Peyer's patch (tissue), 4 donors: ENCODE data around the gene MRPL33. TPM values are rescaled to one million over a fixed set of nuclear protein-coding genes. Genes with fewer than 3 reads are reported as not detected.
A peak's percentile ranks its signal among the peaks of the same experiment; 100 is the strongest.

Experiments used
- DNase-seq, 3 donors: peaks; one replicate each; pipeline ENCODE4 v3.0.0-alpha.2; 2017 to 2019
- H3K27ac ChIP-seq, 4 donors: fragments of 200-600 bp; sonication (generic); one replicate each; pipeline ENCODE4 v1.5.1; 2016 to 2019
- H3K27me3 ChIP-seq, 2 donors: fragments of 200-600 bp; sonication (generic); one replicate each; pipeline ENCODE4 v1.5.1; 2019
- H3K36me3 ChIP-seq, 3 donors: fragments of 200-600 bp; sonication (generic); one replicate each; pipeline ENCODE4 v1.5.1; 2016 to 2019
- H3K4me1 ChIP-seq, 4 donors: fragments of 200-600 bp; sonication (generic); one replicate each; pipeline ENCODE4 v1.5.1; 2016 to 2019
- H3K4me3 ChIP-seq, 4 donors: fragments of 200-600 bp; sonication (generic); 1 replicate in 3 of 4; 2 replicates in 1 of 4; pipeline ENCODE4 v1.5.1; 2016 to 2019; ENCODE audit warnings: mild to moderate bottlenecking in 1 of 4
- H3K9me3 ChIP-seq, 4 donors: fragments of 200-600 bp; sonication (generic); one replicate each; pipeline ENCODE4 v1.5.1; 2016 to 2019; ENCODE audit warnings: mild to moderate bottlenecking in 1 of 4
- POLR2A ChIP-seq, 2 donors: fragments of 450-650 bp; IDR thresholded peaks; one replicate each; pipeline ENCODE4 v1.5.1; 2017; ENCODE audit warnings: antibody characterized with exemption in 2 of 2, mild to moderate bottlenecking in 2 of 2, moderate library complexity in 2 of 2
- total RNA-seq, 4 donors: library from RNA; depleted of rRNA; stranded (reverse); fragments of >200 nt; gene quantifications; one replicate each; pipeline ENCODE4 v1.1.0, GENCODE V29; 2016
- TF ChIP-seq, protein P1 (sequence below), 6 experiments: fragments of 450-650 bp in 4 of 6; fragments of 200-600 bp in 2 of 6; sonication (generic) in 1 of 6; IDR thresholded peaks; one replicate each; pipeline ENCODE4 v1.5.1; 2017 to 2019; ENCODE audit warnings: antibody characterized with exemption in 6 of 6, mild to moderate bottlenecking in 3 of 6, moderate library complexity in 1 of 6

MRPL33 gene
- total RNA-seq, 4 donors from 2014 or later, result 25.6 to 67.1 (median 37.8) TPM

DNA sequence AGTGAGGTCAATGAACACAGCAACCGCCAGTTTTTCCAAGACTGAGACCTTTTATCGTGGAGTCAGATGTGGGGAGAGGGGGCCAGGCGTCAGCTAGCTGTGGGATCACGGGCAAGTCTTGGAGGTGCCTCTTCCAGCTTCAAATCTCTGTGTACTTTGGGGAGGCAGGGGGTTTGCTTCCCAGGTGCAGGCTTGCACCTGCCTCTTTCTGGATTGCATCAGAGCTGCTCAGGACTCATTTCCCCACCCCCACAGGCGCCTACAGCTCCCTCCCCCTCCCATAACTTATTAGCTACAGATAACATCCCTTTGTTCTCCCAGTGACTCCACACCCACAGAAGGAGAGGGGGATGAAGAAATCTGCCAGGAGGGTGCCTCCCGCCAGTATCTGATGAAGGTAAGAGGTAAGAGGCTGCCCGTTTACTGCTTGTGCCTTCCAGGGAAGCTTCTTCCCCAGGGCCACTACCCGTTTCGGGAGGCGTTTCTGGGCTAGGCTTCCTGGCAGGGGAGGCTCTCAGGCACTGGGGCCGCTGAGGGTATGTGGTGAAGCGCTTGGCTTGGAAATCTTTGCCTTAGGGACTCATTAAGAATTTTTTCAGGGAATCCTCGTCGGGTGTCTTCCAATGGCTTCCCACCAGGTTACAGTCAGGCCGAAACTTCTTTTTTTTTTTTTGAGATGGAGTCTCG, 18.8 kb upstream of the MRPL33 start:
- no peaks in the 10 kb centered on the region for H3K4me1 ChIP-seq
- TF ChIP-seq, protein P1, sequence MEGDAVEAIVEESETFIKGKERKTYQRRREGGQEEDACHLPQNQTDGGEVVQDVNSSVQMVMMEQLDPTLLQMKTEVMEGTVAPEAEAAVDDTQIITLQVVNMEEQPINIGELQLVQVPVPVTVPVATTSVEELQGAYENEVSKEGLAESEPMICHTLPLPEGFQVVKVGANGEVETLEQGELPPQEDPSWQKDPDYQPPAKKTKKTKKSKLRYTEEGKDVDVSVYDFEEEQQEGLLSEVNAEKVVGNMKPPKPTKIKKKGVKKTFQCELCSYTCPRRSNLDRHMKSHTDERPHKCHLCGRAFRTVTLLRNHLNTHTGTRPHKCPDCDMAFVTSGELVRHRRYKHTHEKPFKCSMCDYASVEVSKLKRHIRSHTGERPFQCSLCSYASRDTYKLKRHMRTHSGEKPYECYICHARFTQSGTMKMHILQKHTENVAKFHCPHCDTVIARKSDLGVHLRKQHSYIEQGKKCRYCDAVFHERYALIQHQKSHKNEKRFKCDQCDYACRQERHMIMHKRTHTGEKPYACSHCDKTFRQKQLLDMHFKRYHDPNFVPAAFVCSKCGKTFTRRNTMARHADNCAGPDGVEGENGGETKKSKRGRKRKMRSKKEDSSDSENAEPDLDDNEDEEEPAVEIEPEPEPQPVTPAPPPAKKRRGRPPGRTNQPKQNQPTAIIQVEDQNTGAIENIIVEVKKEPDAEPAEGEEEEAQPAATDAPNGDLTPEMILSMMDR (IDR thresholded peaks at IDR 0.05), result no peak
- peak in 1 of 2 donors; percentile 20 for TF ChIP-seq POLR2A (IDR thresholded peaks at IDR 0.05)
- no peaks in the 10 kb centered on the region for H3K9me3 ChIP-seq
- H3K36me3 ChIP-seq, result no peaks in the 10 kb centered on the region
- H3K27ac ChIP-seq, result peak overlapping the region in 3 of 4 donors; percentile 14 to 70 (median 35)
- H3K27me3 ChIP-seq, result no peaks in the 10 kb centered on the region
- H3K4me3 ChIP-seq, result peak overlapping the region in 2 of 4 donors; percentile 6 to 44
- peak in 2 of 3 donors; percentile 63 for DNase-seq

DNA sequence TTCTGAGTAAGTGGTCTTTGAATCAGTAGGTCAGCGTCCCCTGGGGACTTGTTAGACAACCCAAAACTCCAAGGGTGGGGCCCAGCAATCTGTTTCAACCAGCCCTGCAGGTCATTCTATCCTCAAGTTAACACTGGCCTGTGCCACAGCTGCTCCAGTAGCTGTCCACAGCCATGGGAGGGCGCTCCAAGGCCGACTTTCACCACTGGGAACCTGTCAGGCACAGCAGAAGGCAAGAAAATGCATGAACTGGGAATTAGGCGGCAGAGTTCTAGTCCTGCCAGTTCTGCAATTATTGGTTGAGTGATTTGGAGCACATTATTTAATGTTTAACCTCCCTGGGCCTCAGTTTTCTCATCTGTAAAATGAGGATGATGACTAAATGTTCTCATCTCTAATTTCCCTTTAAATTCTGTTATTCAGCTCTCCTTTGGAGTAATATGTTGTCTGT, 17.4 kb upstream of the MRPL33 start:
- peak; percentile 25 to 89 (median 85) for DNase-seq
- no peak for TF ChIP-seq POLR2A (IDR thresholded peaks at IDR 0.05)
- TF ChIP-seq, protein P1 (IDR thresholded peaks at IDR 0.05), result peak in 4 of 6 experiments; percentile 55 to 93 (median 92)
- H3K27me3 ChIP-seq, result no peaks in the 10 kb centered on the region
- H3K27ac ChIP-seq, result no peak overlapping the region
- H3K36me3 ChIP-seq, result no peaks in the 10 kb centered on the region
- H3K4me1 ChIP-seq, result no peaks in the 10 kb centered on the region
- no peaks in the 10 kb centered on the region for H3K9me3 ChIP-seq
- no peak overlapping the region for H3K4me3 ChIP-seq

DNA sequence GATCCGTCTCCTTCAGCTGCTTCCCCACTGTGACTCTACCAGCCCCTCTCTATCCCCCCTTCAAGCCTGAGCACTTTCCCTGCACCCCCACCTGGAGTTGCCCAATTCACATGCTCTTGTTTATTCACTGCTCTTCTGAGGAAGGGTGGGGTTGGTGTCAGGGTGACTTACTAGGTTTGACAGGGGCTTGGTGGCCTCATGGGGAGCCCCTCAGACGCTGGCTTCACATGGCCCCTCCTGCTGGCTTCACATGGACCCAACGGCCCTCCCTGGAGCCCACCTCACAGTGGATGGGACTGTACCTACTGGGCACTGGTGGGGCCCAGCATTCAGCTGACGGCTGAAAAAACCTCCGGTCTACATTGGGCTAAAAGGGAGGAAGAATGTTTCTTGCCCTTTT, 16.7 kb upstream of the MRPL33 start:
- no peak overlapping the region for H3K27ac ChIP-seq

DNA sequence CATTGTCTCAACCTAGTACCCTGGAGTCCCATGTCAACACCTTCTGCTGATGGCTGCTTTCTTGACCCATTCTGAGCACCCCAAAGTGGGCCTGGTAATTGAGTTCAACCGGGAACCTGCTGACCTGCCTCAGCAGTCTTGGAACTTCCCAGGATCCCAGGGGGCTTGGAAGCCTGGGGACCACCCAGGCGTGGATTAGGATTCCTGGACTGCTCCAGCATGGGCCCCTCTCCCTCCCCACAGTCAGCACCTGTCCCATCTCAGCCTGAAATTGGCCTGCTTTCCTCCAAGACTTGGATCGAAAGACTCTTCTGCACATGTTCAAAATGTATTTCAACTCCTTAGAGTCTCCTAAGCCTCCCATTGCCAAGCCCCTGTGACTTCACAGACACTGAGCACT, 15.4 kb upstream of the MRPL33 start:
- no peak overlapping the region for H3K4me3 ChIP-seq
- no peak for DNase-seq
- no peaks in the 10 kb centered on the region for H3K36me3 ChIP-seq
- H3K27ac ChIP-seq, result no peak overlapping the region
- no peaks in the 10 kb centered on the region for H3K9me3 ChIP-seq
- H3K27me3 ChIP-seq, result no peaks in the 10 kb centered on the region
- TF ChIP-seq, protein P1 (IDR thresholded peaks at IDR 0.05), result no peak
- TF ChIP-seq POLR2A (IDR thresholded peaks at IDR 0.05), result no peak
- H3K4me1 ChIP-seq, result no peaks in the 10 kb centered on the region

More for the DNA sequence above, 16.7 kb upstream of the MRPL33 start:
- TF ChIP-seq, protein P1 (IDR thresholded peaks at IDR 0.05), result no peak
- no peak for TF ChIP-seq POLR2A (IDR thresholded peaks at IDR 0.05)
- Histone ChIP-seq H3K4me1 (no peaks in the 10 kb centered on the region), H3K9me3 (no peaks in the 10 kb centered on the region), H3K4me3 (no peak overlapping the region), H3K27me3 (no peaks in the 10 kb centered on the region), H3K36me3 (no peaks in the 10 kb centered on the region)
- no peak for DNase-seq

DNA sequence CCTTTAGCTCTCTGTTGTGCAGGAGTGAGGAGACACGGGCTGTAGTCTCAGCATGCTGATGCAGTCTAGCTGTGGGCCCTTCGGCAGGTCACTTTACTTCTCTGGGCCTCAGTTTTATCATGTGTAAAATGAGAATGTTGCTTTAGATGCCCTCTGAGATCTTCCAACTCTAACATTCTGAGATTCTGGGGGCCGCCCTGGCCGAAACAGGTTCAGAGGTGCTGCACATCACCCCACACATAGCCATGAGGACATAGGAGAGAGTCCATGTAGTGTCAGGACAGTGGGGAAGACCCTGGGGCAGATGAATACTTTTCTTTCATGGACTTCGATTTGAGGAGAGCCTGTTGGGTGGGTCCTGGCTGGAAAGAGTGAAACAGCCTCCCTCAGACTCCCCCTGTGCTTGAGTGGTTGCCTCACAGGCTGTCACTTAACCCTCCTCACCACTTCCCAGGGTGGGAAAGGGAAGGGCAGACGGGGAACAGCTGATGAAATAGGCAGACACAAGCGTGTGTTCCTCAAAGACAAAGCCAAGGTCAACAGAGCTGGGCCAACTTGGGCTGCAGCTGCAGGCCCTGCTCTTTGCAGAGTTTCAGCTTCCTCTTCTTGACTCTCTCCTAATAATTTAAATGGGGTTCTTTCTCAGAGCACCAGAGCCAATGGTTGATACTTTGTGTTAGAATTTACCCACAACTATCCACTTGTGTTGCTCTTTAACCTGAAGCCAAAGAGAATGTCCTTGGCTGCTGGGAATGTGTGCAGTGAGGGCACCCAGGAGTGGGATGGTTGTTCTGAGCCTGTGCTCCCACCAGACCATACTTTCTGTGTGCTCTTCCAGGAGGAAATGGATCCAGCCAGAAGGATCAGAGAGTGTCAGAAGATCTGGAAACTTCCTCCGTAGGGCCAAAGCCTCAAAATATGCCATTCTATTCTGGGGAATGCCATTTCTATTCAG, 14.7 kb upstream of the MRPL33 start:
- Histone ChIP-seq H3K36me3 (no peaks in the 10 kb centered on the region), H3K27me3 (no peaks in the 10 kb centered on the region), H3K4me3 (no peak overlapping the region), H3K27ac (no peak overlapping the region), H3K4me1 (no peaks in the 10 kb centered on the region), H3K9me3 (no peaks in the 10 kb centered on the region)
- DNase-seq, result no peak
- no peak for TF ChIP-seq POLR2A (IDR thresholded peaks at IDR 0.05)
- TF ChIP-seq, protein P1 (IDR thresholded peaks at IDR 0.05), result no peak
